Prostate gland (tissue), 2 donors: ENCODE measurements around the gene IFIT3. TPM values are rescaled to one million over a fixed set of nuclear protein-coding genes. Genes with fewer than 3 reads are reported as not detected.

Source experiments
- DNase-seq: peaks from one replicate; pipeline ENCODE4 v3.0.0-alpha.2; 2019; ENCODE audit warnings: low spot score
- H3K27ac ChIP-seq, 2 donors: fragments of 200-600 bp; sonication (generic); 2 replicates each; pipeline ENCODE4 v1.5.1; 2017 to 2019
- H3K27me3 ChIP-seq: fragments of 200-600 bp; sonication (generic); replicated peaks from 2 replicates; pipeline ENCODE4 v1.5.1; 2019; ENCODE audit not compliant: insufficient read depth
- H3K36me3 ChIP-seq, 2 donors: fragments of 200-600 bp; sonication (generic); 1 replicate in 1 of 2; 2 replicates in 1 of 2; pipeline versions ENCODE4 v1.5.1 to v1.8.1; 2017 to 2019
- H3K4me1 ChIP-seq: fragments of 200-600 bp; sonication (generic); replicated peaks from 2 replicates; pipeline ENCODE4 v1.5.1; 2019
- H3K4me3 ChIP-seq, 2 donors: fragments of 200-600 bp; sonication (generic); 2 replicates each; pipeline ENCODE4 v1.5.1; 2017 to 2019
- H3K9me3 ChIP-seq: fragments of 200-600 bp; sonication (generic); 2 replicates; pipeline ENCODE4 v1.5.1; 2017
- POLR2A ChIP-seq: fragments of 450-650 bp; IDR thresholded peaks from one replicate; pipeline ENCODE4 v1.6.1; 2016; ENCODE audit warnings: antibody characterized with exemption, mild to moderate bottlenecking
- POLR2AphosphoS5 ChIP-seq: sonication (generic); formaldehyde crosslinking; IDR thresholded peaks from one replicate; pipeline ENCODE4 v1.6.1; 2017; ENCODE audit warnings: antibody characterized with exemption
- WGBS: methylation state at CpG from one replicate; pipeline ENCODE4 v1.1.5; 2018; 5-methylcytosine and 5-hydroxymethylcytosine counted together
- intact Hi-C: fragments of 100-400 bp; cut with DNase I; formaldehyde crosslinking; loops from one replicate; pipeline ENCODE4 v1.14.2; 2022
- total RNA-seq, 2 donors: library from RNA; depleted of rRNA; stranded (reverse); fragments of >200 nt; gene quantifications; one replicate each; pipeline ENCODE4 v1.1.0, GENCODE V29; 2016
- TF ChIP-seq, protein P1 (sequence below), 4 experiments: fragments of 200-600 bp in 2 of 4; fragments of 450-650 bp in 2 of 4; sonication (generic) in 2 of 4; IDR thresholded peaks; 1 replicate in 3 of 4; 2 replicates in 1 of 4; pipeline ENCODE4 v1.5.1; 2016 to 2019; ENCODE audit warnings: antibody characterized with exemption in 4 of 4, mild to moderate bottlenecking in 2 of 4, moderate library complexity in 2 of 4

The IFIT3 gene
- total RNA-seq, 2 donors from 2014 or later, result 6.4 to 9.5 TPM

DNA sequence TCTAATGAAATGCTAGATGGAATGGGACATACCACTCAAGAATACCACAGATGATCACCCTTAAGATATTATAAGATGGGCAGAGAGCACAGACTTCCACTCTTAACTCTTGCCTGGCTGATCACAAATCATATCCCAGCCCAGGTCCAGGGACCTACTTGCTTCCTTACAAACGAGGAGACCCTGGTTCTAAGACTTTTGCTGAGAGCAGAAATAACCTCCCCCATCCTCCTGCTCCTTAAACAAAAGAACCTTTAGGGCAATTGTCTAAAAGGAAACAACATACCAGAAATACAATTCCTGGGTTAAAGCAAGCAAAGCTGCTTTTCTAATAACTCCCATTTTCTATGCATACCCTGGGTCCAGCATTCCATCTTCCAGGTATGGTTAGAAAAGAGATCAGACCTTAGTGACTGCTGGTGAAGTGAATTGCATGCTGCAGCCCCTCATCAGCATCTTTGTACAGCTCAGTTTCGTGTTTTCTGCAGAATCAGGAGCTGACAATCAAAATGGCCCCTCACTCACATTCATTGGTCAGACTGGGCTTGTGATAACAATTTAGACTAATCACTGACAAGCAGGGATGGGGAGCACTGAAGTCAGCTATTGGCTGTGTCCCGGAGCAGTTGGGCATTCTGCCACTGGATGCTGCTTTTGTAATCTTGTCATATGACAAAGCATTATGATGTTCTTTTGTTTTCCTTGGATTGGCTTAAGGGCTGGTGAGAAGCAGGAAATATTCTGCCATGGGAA, 14.6 kb downstream of the IFIT3 start:
- Histone ChIP-seq H3K36me3 (no peaks in the 10 kb centered on the region), H3K9me3 (no peaks in the 10 kb centered on the region), H3K4me1 (no peaks in the 10 kb centered on the region), H3K27ac (no peak overlapping the region), H3K27me3 (no peaks in the 10 kb centered on the region), H3K4me3 (no peak overlapping the region)
- 65% methylated on average over 3 of the region's 3 CpGs for WGBS
- intact Hi-C loops, result no loop called here
- TF ChIP-seq POLR2AphosphoS5 (no peak), POLR2A (no peak)
- TF ChIP-seq, protein P1, sequence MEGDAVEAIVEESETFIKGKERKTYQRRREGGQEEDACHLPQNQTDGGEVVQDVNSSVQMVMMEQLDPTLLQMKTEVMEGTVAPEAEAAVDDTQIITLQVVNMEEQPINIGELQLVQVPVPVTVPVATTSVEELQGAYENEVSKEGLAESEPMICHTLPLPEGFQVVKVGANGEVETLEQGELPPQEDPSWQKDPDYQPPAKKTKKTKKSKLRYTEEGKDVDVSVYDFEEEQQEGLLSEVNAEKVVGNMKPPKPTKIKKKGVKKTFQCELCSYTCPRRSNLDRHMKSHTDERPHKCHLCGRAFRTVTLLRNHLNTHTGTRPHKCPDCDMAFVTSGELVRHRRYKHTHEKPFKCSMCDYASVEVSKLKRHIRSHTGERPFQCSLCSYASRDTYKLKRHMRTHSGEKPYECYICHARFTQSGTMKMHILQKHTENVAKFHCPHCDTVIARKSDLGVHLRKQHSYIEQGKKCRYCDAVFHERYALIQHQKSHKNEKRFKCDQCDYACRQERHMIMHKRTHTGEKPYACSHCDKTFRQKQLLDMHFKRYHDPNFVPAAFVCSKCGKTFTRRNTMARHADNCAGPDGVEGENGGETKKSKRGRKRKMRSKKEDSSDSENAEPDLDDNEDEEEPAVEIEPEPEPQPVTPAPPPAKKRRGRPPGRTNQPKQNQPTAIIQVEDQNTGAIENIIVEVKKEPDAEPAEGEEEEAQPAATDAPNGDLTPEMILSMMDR (IDR thresholded peaks at IDR 0.05), result no peak
- no peak for DNase-seq

DNA sequence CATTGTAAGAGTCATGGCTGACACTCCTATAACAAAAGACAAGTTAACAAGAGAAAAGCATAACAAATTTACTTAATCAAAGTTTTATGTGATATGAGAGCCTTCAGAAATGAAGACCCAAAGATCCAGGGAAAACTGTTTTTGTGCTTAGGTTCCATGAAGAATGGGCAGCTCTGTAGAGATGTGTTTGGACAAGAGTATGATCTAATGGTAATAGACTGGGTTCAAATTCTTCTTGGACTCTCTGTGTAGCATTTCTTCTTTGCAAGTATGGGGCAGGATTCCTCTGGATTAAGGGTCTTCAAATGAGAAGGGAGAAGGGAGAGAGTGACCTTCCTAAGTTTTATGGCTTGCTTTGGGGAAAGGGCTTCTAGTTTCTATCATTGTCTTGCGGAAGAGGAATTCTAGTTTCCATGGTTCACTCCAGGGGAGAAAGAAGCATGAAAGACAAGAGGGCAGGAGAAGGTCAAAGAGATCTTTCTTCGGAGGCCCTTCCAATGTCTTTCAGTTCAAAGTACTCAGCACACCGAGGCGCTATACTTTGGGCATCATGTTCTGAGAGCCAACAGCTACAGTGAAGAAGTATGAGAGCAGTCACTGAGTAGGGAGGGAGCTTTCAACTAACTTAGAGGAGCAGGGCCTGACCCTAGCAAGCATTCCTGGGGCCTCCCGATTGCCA, 15.4 kb downstream of the IFIT3 start:
- Histone ChIP-seq H3K27ac (no peak overlapping the region), H3K4me3 (no peak overlapping the region), H3K9me3 (no peaks in the 10 kb centered on the region), H3K36me3 (no peaks in the 10 kb centered on the region), H3K4me1 (no peaks in the 10 kb centered on the region), H3K27me3 (no peaks in the 10 kb centered on the region)
- no peak for DNase-seq
- intact Hi-C loops, result no loop called here
- WGBS, result 91% methylated on average over 5 of the region's 5 CpGs
- TF ChIP-seq, protein P1 (IDR thresholded peaks at IDR 0.05), result no peak
- no peak for TF ChIP-seq POLR2AphosphoS5
- no peak for TF ChIP-seq POLR2A

DNA sequence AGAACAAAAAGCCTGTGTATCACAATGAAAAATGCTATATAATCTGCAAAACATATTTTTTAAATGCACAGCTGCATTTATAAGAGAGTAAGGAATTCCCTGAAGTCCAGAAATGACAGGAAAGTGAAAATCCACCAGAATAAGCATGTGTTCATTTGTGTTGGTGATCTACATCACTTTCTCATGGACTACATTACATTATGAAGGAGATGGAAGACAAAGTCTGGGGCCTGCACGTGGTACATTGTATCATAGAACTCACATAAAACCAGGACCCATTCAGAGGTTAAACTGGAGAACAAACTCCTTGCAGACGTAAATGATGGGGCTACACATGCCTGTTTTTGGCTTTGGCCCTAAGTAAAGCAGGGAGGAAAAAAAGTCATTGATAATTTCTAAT, 16.4 kb downstream of the IFIT3 start:
- 77% methylated on average over 2 of the region's 2 CpGs for WGBS
- Histone ChIP-seq H3K4me3 (no peak overlapping the region), H3K27ac (no peak overlapping the region), H3K9me3 (no peaks in the 10 kb centered on the region), H3K4me1 (no peaks in the 10 kb centered on the region), H3K27me3 (no peaks in the 10 kb centered on the region), H3K36me3 (no peaks in the 10 kb centered on the region)
- intact Hi-C loops, result no loop called here
- no peak for TF ChIP-seq POLR2A
- no peak for TF ChIP-seq POLR2AphosphoS5
- TF ChIP-seq, protein P1 (IDR thresholded peaks at IDR 0.05), result no peak
- DNase-seq, result no peak

DNA sequence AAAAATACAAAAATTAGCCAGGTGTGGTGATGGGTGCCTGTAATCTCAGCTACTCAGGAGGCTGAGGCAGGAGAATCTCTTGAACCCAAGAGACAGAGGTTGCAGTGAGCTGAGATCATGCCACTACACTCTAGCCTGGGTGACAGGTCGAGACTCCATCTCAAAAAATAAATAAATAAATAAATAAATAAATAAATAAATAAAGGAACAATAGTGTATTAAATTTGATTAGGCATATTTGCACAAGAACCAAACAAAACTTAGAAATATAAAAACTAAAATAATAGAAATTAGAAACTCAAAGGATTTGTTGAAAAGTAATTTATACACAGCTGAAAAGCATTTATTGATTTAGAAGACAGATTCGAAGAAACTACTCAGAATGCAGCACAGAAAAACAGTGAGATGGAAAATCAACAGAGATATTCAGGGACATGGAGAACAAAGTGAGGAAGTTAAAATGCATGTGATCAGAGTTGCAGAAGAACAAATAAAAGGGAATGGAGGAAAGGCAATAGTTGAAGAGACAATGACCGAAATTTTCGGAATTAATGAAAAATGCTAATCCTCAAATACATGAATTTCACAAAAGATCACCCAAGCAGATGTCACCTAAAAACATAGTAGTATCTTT, 17.7 kb downstream of the IFIT3 start:
- intact Hi-C loops, result no loop called here
- Histone ChIP-seq H3K4me3 (no peak overlapping the region), H3K9me3 (no peaks in the 10 kb centered on the region), H3K4me1 (no peaks in the 10 kb centered on the region), H3K27ac (no peak overlapping the region), H3K27me3 (no peaks in the 10 kb centered on the region), H3K36me3 (no peaks in the 10 kb centered on the region)
- WGBS, result 94% methylated on average over 4 of the region's 4 CpGs
- no peak for DNase-seq
- TF ChIP-seq POLR2AphosphoS5, result no peak
- no peak for TF ChIP-seq POLR2A
- TF ChIP-seq, protein P1 (IDR thresholded peaks at IDR 0.05), result no peak
